GM10266 (cell line): ENCODE data around the gene CEP85L.

Source experiments
- DNase-seq: peaks from one replicate; pipeline ENCODE4 v3.0.0; 2012; ENCODE audit errors: extremely low spot score
- TF ChIP-seq, protein P1 (sequence below): IDR thresholded peaks from 2 replicates; pipeline ENCODE4 v1.5.1; 2012; ENCODE audit warnings: mild to moderate bottlenecking, low read depth; ENCODE audit not compliant: control insufficient read depth, insufficient read depth; ENCODE audit errors: missing control alignments

Gene CEP85L

DNA sequence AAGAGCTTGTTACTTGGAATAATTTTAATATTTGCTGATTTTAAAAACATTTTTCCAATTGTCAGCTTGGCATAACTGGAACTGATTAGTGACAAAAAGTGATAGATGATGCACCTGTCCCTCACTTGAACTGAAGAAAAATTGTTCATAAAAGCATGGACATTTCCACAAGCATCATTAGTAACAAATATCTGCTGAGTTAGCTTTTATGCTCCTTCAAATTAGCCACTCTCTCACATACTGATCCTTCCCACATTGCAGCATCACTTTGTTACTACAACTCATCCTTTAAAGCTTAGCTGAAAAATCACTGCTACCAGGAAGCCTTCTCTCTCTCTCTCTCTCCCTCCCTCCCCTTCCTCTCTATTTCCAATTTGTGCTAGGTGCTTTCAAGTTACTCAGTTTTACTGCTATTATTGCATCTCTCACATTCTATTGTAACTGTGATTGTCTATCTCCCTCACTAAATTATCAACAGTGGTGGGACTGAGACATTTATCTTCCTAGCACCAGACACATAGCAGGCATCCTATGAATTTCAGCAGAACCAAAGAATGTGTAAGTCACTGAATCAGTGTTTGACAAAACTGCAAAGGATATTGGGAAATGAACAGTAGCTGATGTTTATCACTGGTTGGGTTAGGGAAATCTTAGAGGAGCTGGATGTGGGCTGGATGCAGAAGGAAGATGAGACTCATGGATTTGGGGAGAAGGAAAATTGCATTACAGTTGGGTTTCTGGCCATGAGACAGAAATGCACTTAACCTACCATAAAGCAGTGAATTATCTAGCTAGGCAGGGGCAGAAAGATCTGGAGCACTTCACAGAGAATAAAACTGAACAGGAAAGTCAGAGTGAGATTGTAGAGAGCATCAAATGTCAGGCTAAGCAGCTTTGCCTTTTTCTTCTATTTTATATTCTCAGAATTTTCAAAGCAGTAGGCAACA lies 231.7 kb downstream of the CEP85L start:
- TF ChIP-seq, protein P1, sequence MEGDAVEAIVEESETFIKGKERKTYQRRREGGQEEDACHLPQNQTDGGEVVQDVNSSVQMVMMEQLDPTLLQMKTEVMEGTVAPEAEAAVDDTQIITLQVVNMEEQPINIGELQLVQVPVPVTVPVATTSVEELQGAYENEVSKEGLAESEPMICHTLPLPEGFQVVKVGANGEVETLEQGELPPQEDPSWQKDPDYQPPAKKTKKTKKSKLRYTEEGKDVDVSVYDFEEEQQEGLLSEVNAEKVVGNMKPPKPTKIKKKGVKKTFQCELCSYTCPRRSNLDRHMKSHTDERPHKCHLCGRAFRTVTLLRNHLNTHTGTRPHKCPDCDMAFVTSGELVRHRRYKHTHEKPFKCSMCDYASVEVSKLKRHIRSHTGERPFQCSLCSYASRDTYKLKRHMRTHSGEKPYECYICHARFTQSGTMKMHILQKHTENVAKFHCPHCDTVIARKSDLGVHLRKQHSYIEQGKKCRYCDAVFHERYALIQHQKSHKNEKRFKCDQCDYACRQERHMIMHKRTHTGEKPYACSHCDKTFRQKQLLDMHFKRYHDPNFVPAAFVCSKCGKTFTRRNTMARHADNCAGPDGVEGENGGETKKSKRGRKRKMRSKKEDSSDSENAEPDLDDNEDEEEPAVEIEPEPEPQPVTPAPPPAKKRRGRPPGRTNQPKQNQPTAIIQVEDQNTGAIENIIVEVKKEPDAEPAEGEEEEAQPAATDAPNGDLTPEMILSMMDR: no peak
- DNase-seq: no peak
